NCI-H226 (cell line): ENCODE data around the gene CGREF1.
A peak's percentile ranks its signal among the peaks of the same experiment; 100 is the strongest.

ENCODE experiments used
- DNase-seq: peaks from one replicate; pipeline ENCODE4 v3.0.0-alpha.2; 2015

The CGREF1 gene

DNA sequence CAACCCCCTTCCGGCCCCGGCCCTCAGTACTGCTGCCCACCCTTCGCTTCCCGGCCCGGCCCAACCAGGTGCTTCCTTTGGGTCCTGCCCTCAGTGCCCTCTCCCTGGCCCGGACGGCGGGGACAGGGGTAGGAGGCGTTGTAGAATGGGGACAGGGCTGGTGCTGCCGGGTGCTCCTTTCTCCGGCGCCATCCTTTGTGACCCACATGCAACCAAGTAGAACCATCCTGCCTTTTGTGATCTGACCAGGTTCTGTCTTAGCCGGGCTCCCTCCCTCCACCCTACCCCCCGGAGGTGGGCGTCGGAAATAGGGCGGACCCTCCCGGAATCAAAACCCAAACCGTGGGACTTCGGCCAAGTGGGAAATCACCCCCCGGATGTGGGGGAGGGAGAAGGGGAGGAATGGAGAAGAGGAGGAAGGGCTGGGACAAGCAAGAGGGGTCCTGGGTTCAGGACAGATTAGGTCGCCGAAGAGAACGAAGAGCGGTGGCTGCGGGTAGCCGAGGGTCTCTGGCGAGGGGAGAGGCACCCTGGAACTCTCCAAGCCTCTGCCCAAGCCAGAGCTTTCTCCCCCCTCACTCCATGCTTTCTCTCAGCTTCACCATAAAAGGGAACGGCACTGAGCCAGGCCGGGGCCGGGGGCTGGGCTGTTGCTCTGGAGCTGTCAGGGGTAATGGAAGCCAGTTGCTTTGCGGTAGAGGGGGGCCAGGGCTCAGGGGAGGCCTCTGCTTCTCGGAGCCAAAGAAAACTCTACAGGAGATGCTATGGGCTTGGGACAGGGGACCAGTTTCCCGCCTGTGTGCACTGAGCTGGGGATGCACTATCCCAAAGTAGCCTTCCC is 46.7 kb downstream of the CGREF1 start:
- no peak for DNase-seq

DNA sequence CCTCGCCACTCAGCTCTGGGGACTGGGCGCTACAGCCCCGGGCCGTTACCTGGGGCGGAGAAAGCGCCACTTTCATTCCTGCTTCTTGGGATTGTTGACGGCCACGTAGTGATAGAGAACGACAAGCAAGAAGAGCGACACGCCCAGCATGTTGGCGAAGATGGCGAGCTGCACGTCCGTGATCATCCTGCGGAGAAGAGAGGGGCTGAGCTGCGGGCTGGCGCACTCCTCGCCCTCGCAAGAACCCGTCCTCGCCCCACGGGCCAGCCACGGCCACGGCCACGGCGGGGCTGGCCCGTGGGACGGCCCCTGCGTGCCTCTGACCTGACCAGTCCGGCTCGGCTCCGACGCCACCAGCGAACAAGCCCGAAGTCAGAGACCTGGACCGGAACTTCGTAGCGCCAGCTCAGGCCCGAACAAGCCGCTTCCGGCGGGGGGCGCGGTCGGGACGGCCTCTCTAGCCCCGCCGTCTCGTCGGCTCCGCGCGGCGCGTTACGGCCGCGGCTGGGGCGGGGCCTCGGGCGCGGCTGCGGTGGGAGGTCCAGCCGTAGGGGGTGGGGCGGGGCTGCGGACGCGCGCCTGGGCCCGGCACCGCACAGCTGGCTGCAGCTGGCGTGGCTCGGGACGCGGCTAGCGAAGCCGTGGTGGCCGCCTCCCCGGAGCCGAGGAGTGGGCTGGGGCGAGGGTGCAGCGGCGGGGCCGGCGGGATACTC is 47.5 kb downstream of the CGREF1 start, which contains the start of gene OST4:
Gene OST4, minus strand, starts transcription at position 378 of the 713 bp plus-strand sequence.
- DNase-seq, result peak; percentile 93

DNA sequence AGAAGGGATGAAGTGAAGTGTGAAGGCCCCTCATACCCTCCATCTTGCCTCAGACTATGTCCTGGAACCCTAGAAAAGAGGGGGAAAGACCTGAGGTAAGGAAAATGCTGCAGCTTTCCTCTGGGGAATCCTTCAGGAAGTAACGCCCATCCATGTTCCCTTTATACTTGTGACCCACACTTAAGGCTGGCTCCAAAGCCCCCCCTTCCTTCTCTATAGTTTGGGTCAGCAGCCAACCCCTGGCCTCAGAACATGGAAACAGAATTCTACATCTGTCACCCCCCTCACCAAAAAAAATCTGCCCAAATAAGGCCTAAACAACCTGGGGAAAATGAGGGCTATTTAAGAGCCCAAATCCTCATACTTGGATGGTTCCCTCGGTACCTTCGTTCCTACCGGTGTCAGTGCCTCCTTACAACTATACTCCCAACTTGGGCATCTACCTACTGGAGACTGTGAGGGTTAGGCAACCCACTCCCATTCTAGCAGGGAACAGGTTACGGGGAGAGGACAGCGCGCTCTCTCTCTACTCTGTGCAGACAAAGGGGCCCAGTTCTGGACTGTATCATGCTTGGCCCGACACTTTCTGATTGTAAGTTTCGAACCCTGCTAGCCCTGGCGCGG is 48.2 kb downstream of the CGREF1 start:
- DNase-seq, result no peak

DNA sequence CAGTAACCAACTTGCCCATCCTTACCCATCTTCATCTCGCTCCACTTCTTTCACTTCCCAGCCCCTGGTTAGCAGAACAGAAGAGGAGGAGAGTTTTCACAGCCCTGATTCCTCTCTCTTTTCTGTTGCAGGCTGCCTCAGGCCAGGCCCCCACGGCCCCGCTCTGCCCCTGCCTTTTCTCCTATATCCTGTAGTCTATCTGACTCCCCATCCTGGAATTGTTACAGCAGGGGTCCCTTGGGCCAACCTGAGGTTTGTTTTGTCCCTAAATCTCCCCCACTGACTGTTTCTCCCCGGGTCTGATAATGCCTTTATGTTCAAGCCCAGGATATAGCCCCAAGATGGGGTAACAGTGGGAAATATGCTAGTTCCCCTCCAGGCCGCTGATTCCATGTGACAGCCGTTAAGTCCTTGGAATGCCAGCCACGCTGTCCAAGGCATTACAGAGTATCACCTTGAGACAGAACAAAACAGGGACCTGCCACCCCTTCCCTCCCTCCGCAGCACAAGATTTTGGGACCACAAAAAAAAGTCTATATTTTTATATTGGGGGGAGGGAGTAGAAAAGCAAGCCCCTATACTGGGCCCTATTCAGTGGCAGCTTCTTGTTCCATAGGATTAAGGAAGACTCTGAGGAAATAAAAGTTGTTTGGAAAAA is 48.8 kb downstream of the CGREF1 start:
- DNase-seq, result no peak

DNA sequence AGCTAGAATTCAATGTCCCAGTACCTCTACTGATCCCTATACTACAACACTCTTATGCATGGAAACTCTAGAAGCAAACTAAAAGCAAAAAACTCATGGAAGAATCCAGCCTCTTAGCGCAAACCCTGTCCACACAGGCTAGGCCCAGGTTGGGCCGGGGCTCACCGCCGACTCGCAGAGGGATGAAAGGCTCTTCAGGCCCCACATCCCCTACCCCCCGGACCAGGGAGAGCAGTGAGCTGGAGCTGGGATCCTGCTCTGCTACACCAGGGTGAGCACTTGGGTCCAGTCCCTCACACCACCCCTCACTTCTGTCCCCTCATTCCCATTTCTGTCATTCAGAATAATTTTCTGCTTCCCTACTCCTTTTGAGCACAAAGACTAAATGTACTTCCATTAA is 49.5 kb downstream of the CGREF1 start:
- DNase-seq, result no peak

DNA sequence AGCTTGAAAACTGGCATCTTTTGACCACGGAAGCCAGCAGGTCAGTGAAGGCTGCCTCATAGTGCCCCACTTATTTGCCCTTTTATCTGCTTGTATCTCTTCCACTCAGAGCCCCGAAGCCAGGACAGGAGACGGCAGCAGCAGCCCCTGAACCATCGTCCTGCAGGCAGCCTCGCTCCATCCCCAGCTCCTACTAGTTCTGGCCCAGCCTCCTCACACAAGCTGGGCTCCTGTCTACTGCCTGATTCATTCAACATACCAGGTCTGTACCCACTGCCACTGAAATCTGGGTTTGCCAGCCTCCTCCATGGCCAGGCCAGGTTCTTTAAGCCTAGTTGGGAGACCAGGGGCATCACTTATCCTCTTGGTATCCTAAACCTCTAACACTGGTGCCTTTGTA is 51.5 kb downstream of the CGREF1 start:
- no peak for DNase-seq

DNA sequence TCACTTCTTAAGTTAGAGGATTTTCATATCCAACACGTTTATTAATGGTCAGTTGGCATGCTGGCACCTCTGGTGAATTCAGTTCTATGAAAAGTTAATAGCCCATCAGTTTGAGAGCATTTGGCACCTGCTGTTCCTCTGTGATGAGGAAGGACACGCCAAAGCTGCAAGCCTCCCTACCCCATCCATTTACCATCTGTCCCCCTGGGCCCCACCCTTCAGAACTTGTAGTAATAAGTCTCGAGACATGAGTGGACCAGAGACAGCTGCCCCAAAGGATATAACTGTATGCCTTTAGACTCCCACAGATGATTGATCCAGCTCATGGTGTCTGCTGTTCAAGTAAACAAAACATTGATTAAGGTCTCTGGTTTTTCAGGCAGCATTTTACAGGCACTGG is 53.8 kb downstream of the CGREF1 start:
- no peak for DNase-seq

DNA sequence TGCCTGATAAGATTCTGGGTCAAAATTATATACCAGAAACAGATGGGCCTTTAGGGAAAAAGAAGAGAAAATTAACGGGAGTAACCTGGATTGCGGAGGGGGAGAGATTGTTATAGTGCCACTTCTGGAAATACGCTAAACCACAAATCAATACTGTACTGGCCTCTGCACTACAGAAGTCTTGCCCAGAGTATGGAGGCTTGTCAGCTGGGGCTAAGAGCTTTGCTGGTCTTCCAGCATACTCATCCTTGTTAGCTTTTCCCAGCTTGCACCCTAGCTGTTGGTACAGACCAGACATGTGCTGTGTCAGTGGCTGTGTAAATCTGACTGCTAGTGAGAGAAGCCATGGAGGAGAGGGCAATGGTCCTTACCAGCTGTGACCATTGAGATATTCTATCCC is 58.6 kb downstream of the CGREF1 start:
- no peak for DNase-seq

DNA sequence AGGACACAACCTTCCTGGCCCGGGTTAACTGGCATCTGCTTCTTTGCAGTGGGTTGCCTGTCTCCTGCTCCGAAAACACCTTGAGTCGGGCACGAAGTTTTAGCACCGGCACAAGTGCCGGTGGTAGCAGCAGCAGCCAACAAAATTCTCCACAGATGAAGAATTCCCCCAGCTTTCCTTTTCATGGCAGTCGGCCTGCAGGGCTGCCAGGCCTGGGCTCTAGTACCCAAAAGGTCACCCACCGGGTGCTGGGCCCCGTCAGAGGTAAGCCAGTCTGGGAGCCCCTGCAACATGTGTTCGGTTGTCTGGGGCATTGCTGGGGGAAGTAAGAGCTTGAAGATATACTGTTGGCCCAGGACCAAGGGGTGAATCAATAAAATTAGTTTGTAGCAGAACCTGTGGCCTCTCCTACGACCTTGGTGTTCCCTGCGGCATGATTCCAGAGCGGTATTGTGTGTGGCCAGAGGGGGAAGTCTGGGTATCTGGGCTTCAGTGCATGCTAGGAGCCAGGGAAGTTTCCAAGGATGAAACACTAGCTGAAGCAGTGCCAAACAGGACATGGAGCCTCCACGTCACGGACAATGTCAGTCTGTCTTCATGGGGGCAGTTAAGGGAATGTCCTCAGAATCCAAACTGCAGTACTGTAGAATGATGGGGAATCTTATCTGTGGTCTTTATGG is 59.6 kb downstream of the CGREF1 start:
- no peak for DNase-seq

DNA sequence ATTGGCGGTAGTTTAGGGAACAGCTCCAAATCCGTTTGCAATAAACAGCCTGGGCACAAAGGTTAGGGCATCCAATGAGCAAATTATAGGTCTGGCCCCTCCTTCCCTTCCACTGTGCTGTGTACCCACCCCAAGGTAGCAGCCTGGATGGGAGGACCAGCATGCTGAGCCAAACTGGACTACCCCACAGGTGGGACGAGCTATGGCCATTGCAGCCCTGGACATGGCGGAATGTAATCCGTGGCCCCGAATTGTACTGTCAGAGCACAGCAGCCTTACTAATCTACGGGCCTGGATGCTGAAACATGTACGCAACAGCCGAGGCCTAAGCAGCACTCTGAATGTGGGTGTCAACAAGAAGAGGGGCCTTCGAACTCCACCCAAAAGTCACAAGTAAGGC is 60.7 kb downstream of the CGREF1 start:
- DNase-seq, result no peak

DNA sequence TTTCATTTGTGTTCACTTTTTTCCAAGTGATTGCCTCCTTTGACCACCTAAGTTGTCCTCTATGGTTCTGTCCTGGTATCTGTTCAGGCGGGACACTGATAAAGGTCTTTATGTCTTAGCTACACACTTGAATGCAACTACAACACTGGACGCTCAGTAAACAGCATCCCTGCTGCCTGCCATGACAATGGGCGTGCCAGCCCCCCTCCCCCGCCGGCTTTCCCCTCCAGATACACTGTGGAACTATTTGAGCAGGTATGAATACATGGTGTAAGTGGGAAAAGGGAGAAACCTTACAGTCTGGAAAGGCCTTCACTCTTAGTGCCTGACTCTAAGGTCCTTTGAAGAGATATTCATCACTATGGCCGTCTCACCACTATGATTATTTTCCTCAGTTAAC is 61.7 kb downstream of the CGREF1 start:
- DNase-seq, result no peak

DNA sequence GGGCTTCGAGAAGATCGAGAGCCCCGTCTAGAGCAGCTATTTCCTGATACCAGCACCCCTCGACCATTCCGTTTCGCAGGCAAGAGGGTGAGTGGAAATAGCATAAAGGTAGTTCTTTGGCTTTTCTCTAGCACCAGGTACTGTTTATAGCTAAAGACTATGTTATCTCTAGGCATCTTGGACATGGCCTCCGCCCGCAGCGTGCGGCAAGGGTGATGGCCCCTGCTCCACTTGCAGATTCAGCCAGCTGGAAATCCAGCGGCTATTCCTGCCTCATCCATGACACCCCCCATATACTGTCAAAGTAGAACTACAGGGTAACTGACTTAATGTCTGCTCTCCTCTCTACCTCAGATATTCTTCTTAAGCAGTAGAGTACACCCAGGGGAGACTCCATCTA is 64.2 kb downstream of the CGREF1 start:
- no peak for DNase-seq

DNA sequence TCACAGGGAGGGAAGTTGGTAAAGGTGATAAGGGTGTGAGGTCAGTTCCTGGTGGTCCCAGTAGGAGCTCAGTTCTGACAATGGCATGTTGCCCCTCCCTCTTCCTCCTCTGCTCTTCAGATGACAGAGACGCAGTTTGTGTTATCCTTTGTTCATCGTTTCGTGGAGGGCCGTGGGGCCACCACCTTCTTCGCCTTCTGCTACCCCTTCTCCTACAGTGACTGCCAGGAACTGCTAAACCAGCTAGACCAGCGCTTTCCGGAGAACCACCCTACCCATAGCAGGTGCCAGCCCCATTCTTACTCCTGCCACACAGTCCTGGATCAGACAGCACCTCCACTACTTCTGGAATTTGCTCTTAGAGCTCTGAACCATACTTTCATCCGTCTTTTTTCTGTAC is 65.2 kb downstream of the CGREF1 start:
- DNase-seq, result no peak

DNA sequence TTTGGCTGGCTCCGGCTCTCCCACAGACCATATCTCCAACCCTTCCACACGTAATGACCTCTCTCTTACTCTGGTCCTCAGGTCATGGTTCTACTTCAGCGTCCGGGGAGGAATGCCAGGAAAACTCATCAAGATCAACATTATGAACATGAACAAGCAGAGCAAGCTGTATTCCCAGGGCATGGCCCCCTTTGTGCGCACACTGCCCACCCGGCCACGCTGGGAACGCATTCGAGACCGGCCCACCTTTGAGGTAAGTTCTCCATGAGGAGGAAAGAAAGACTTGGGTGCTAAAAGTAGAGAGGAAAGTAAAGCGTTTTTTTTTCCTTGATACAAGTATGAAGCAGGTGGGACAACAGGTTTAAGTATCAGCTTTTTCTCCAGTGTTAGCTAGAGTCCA is 65.6 kb downstream of the CGREF1 start:
- no peak for DNase-seq

DNA sequence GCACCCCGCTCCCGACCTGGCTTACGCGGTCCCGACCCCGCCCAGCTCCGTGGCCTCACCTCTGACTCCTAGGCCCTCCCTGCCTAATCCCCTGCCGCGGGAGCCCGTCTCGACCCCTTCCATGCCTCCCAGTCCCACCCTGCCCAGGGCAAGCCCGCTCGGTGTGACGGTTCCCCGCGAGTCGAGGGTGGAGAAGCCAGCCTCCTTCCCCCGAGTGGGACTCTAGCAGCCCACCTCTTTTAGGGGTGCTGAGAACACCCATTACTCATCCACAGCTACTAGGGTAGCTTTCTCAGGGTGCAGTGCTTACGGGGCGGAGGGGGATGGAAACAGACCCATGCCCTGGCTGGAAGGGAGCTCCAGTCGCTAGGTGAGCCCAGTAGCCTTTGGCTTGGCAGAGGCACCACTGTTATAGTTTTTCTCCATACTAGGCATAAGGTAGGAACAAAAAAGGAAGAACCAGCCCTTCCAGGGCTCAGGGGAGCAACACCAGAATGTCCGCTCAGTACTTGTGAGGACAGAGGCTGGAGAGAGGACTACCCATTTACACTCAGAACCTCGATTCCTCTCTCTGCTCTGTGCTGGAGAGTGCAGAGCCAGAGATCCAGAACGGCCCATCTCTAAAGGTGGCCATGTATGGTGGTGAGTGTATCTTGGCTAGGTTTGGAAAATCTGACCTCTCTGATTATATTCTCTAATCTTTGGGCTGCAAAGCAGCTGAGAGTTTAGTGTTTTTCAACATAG is 66.9 kb downstream of the CGREF1 start:
- no peak for DNase-seq

DNA sequence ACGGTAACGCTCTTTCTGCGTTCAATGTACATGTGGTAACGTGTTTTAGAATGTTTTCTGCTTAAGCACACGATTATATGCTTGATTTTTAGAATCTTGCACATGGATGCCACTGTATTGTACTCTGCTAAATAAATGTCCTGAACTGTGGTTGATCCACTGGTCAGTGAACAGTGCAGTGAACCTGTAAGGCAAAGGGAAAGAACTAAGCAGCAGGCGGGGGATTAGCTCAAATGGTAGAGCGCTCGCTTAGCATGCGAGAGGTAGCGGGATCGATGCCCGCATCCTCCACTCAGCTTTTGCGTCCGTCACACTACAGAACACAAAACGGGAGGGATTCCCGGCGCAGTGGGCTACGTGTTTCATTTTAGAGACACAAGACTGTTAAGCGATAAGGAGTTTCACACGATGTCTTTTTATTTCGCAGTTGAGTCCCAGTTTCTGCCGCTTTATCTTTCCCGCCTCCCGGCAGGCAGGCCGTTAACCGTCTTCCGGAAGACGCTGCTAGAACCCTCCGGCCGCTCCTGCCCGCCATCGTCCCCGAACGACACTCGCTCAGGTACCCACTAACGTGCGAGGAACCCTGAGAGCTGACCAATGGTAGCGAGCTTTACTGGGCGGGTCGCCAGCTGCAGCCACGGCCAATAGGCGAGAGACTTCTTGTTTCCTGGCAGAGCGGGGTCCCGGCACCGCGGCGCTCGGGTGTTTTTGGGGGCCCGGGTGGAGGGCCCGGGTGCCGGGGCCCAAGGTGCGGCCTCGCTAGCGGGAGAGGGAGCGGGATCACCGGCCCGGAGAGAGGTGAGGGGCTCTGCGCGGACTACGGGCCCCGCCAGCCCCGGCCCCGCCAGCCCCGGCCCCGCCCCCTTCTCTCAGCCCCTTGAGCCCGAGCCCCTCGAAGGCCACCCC is 67.7 kb downstream of the CGREF1 start, which contains the start of gene AGBL5:
Gene AGBL5, plus strand, starts transcription at position 673 of the 906 bp plus-strand sequence. CDS start 1,291 bp downstream, outside the sequence.
- peak; percentile 85 for DNase-seq
